CD4-positive, alpha-beta T cell (primary cell): Measurements from ENCODE around the gene NFIA. TPM values are rescaled to one million over a fixed set of nuclear protein-coding genes. Genes with fewer than 3 reads are reported as not detected.
A peak's percentile ranks its signal among the peaks of the same experiment; 100 is the strongest.

Source experiments
- ATAC-seq: fragments of 200-7000 bp; cut with Tn5 transposase; one replicate; pipeline ENCODE4 v1.10.0; 2022; ENCODE audit warnings: mild to moderate bottlenecking; ENCODE audit not compliant: poor library complexity
- CTCF ChIA-PET: fragments of 350-600 bp; sonication (Branson Sonifier 250); formaldehyde crosslinking; loops from one replicate; lab custom pipeline; 2021; ENCODE audit warnings: antibody characterized with exemption, inconsistent platforms; lab: Charles Lee
- POLR2A ChIA-PET: fragments of 350-600 bp; sonication (Branson Sonifier 250); formaldehyde crosslinking; loops from one replicate; lab custom pipeline; 2021; ENCODE audit warnings: antibody characterized with exemption, inconsistent platforms; lab: Charles Lee
- DNase-seq, 14 experiments: peaks; one replicate each; pipeline ENCODE4 v3.0.0-alpha.2; 2013 to 2020; ENCODE audit warnings: mixed read lengths in 2 of 14
- H3K27ac ChIP-seq, 2 donors: one replicate each; pipeline versions ENCODE4 v1.5.1 to v1.7.0; 2013; ENCODE audit warnings: low read length in 2 of 2, low read depth in 1 of 2, mild to moderate bottlenecking in 1 of 2
- H3K27me3 ChIP-seq, 2 experiments: 1 replicate in 1 of 2; 2 replicates in 1 of 2; pipeline versions ENCODE4 v1.6.1 to v1.7.0; 2013; ENCODE audit warnings: low read length in 2 of 2, control low read depth in 1 of 2, mild to moderate bottlenecking in 1 of 2, moderate library complexity in 1 of 2; ENCODE audit not compliant: insufficient read depth in 2 of 2, control insufficient read depth in 1 of 2
- H3K36me3 ChIP-seq: one replicate; pipeline ENCODE4 v1.6.1; 2013; ENCODE audit warnings: low read length, control low read depth; ENCODE audit not compliant: insufficient read depth
- H3K4me1 ChIP-seq: one replicate; pipeline ENCODE4 v1.6.1; 2013; ENCODE audit warnings: low read length, control low read depth; ENCODE audit not compliant: insufficient read depth
- H3K4me3 ChIP-seq: one replicate; pipeline ENCODE4 v1.5.1; 2013; ENCODE audit warnings: mild to moderate bottlenecking, low read length, moderate library complexity
- H3K9me3 ChIP-seq, 2 experiments: 1 replicate in 1 of 2; 2 replicates in 1 of 2; pipeline versions ENCODE4 v1.6.1 to v1.7.0; 2013; ENCODE audit warnings: low read length in 2 of 2, mild to moderate bottlenecking in 2 of 2, control low read depth in 1 of 2, moderate library complexity in 1 of 2; ENCODE audit not compliant: control insufficient read depth in 1 of 2, insufficient read depth in 1 of 2
- H3K27ac Mint-ChIP-seq: one replicate; pipeline ENCODE4 v1.8.0; 2020; ENCODE audit warnings: mixed read lengths
- H3K27me3 Mint-ChIP-seq: one replicate; pipeline ENCODE4 v1.8.0; 2021; ENCODE audit warnings: mixed read lengths
- H3K36me3 Mint-ChIP-seq: one replicate; pipeline ENCODE4 v1.8.0; 2021; ENCODE audit warnings: low read depth, mixed read lengths
- H3K4me1 Mint-ChIP-seq: one replicate; pipeline ENCODE4 v1.8.0; 2021; ENCODE audit warnings: low read depth, mixed read lengths
- H3K4me3 Mint-ChIP-seq: one replicate; pipeline ENCODE4 v1.8.0; 2020; ENCODE audit warnings: mild to moderate bottlenecking, mixed read lengths
- H3K9me3 Mint-ChIP-seq: one replicate; pipeline ENCODE4 v1.8.0; 2020; ENCODE audit warnings: mixed read lengths
- intact Hi-C, 2 experiments: fragments of 100-400 bp; cut with DNase I in 1 of 2; cut with micrococcal nuclease in 1 of 2; formaldehyde crosslinking; loops; one replicate each; pipeline versions ENCODE4 v1.15.1 to v1.9.0; 2023 to 2025; cut with DNase I, micrococcal nuclease
- total RNA-seq, 174 experiments: library from RNA in 2 of 174; stranded (reverse) in 2 of 174; gene quantifications; one replicate each; pipeline ENCODE4 v1.2.3 and lab custom pipeline; 2021 to 2026
- TF ChIP-seq, protein P1 (sequence below): fragments of 200-600 bp; IDR thresholded peaks from one replicate; pipeline ENCODE4 v1.8.0; 2022; ENCODE audit warnings: antibody characterized with exemption, mild to moderate bottlenecking

NFIA gene
- total RNA-seq, 2 experiments from 2014 or later = 4.8 to 5.9 TPM

DNA sequence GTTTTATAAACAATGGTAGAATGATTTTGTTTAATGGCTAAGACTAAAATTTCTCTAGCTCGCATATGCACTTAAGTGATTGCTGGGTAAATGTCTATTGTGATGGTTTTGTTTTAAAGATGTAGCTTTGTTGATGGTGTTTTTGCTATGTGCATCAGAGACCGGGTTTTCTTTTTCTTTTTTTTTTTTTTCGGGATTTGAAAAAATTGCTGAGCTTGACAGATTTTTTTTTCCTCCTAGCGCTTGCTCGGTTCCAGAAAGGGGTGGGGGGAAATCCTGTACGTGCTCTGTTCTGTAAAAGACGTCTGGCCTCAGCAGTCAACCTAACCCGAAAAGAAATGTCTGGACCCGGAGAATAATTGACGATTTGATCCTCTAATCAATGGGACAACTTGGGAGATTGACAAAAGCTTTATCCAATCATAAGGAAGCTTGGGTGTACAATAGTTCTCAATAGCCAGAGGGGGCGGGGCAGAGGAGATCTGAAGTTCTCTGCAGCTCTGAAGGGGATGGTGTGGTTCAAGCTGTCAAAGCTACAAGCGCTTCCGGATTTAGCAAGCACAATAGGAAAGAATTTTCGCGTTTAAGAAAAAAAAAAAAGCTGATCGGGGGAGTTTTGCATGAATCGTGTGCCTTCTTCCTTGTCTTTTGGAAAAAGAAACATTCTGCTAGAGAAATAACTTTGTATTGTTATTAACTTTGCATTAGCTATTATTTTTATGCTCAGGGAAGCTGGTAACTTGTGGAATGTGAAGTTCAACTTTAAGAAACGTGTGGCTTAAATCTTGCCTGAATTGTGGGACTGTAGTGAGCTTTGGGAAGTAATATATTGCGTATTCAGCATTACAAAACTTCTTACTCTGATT is 4.5 kb upstream of the NFIA start:
- peaks cover 50% of the 10 kb centered on the region for H3K4me1 Mint-ChIP-seq
- intact Hi-C loops = loop anchor here (1.0 to 10.0 kb wide), 7 partner anchors 22 to 1359 kb away; partner anchors contain the start of genes HOOK1 (in 1 of the 2), TM2D1 (in 1 of the 2) and USP1 (in 1 of the 2)
- ATAC-seq (peak; percentile 71), DNase-seq (peak; percentile 76 to 99 (median 88))
- H3K27ac Mint-ChIP-seq = peak overlapping the region; percentile 87
- Histone ChIP-seq H3K4me1 (peaks cover 39% of the 10 kb centered on the region), H3K27me3 (no peaks in the 10 kb centered on the region), H3K36me3 (no peaks in the 10 kb centered on the region), H3K27ac (peak overlapping the region; percentile 29 to 78), H3K4me3 (peak overlapping the region; percentile 57), H3K9me3 (no peaks in the 10 kb centered on the region)
- H3K36me3 Mint-ChIP-seq = peaks cover 17% of the 10 kb centered on the region
- ChIA-PET CTCF (interaction anchor here (0.5 to 3.1 kb wide), 9 partner anchors 10 to 375 kb away, joined by 3 to 29 read pairs (median 3); no protein-coding TSS in a partner anchor), POLR2A (interaction anchor here (0.6 to 4.4 kb wide), 18 partner anchors 8 to 1358 kb away, joined by 3 to 84 read pairs (median 4); partner anchors contain the start of gene USP1)
- H3K4me3 Mint-ChIP-seq = peak overlapping the region; percentile 88
- TF ChIP-seq, protein P1, sequence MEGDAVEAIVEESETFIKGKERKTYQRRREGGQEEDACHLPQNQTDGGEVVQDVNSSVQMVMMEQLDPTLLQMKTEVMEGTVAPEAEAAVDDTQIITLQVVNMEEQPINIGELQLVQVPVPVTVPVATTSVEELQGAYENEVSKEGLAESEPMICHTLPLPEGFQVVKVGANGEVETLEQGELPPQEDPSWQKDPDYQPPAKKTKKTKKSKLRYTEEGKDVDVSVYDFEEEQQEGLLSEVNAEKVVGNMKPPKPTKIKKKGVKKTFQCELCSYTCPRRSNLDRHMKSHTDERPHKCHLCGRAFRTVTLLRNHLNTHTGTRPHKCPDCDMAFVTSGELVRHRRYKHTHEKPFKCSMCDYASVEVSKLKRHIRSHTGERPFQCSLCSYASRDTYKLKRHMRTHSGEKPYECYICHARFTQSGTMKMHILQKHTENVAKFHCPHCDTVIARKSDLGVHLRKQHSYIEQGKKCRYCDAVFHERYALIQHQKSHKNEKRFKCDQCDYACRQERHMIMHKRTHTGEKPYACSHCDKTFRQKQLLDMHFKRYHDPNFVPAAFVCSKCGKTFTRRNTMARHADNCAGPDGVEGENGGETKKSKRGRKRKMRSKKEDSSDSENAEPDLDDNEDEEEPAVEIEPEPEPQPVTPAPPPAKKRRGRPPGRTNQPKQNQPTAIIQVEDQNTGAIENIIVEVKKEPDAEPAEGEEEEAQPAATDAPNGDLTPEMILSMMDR = no peak
- H3K27me3 Mint-ChIP-seq = no peaks in the 10 kb centered on the region
- no peaks in the 10 kb centered on the region for H3K9me3 Mint-ChIP-seq

DNA sequence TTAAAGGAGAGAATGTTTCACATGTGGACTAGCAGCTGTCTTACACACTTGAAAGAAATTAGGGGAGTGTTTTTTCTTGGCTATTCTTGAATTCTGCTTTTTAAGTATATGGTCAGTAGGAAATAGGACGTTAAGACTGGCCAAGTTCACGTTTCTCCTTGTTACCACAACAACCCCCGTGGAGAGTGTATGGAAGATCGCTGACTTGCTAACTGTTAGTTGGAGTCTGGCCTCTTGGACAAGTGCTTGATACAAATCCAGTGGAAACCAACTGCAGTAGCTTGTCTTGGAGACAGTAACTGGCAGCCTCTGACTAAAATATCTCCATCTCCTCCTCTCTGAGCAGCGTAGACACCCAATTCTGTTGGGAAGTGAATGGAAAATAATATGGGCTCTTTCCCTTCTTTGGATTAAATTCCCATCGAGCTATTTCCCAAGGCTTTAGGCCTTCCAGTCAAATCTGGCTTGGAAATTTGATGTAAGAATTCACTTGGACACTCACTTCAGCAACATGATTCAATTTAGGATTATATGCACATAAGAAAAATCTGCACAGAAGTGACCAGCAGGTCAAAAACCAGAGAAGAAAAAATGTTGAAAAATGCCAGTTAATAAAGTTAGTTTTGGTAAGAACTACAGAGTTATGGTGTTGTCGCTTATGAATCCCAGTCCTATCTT is 3.6 kb upstream of the NFIA start:
- TF ChIP-seq, protein P1 = no peak

More for the DNA sequence above, 3.6 kb upstream of the NFIA start:
- intact Hi-C loops = loop anchor here (5.0 to 10.0 kb wide), 5 partner anchors 36 to 1359 kb away; partner anchors contain the start of genes HOOK1 (in 1 of the 2), TM2D1 (in 1 of the 2) and USP1 (in 1 of the 2)
- Histone ChIP-seq H3K27me3 (no peaks in the 10 kb centered on the region), H3K9me3 (no peaks in the 10 kb centered on the region), H3K4me3 (peak overlapping the region; percentile 57), H3K27ac (peak overlapping the region; percentile 33 to 37), H3K36me3 (no peaks in the 10 kb centered on the region), H3K4me1 (peaks cover 40% of the 10 kb centered on the region)
- Mint-ChIP-seq H3K9me3 (no peaks in the 10 kb centered on the region), H3K27ac (peak overlapping the region; percentile 87), H3K27me3 (no peaks in the 10 kb centered on the region), H3K36me3 (peaks cover 20% of the 10 kb centered on the region), H3K4me3 (peak overlapping the region; percentile 88), H3K4me1 (peaks cover 52% of the 10 kb centered on the region)
- ATAC-seq (no peak), DNase-seq (peak in 2 of 14 experiments; percentile 17 to 25)
- POLR2A ChIA-PET = interaction anchor here (0.6 to 4.4 kb wide), 11 partner anchors 7 to 1357 kb away, joined by 3 to 84 read pairs (median 5); partner anchors contain the start of gene USP1
- CTCF ChIA-PET = interaction anchor here (0.5 to 3.1 kb wide), 5 partner anchors 16 to 374 kb away, joined by 3 to 29 read pairs (median 4); no protein-coding TSS in a partner anchor
